Upper lobe of right lung (tissue), 1 donor: Measurements from ENCODE around the gene KCNN1. TPM values are rescaled to one million over a fixed set of nuclear protein-coding genes. Genes with fewer than 3 reads are reported as not detected.

Experiments used
- ATAC-seq: fragments of 200-7000 bp; cut with Tn5 transposase; one replicate; pipeline ENCODE4 v1.9.1; 2020; ENCODE audit warnings: mild to moderate bottlenecking, moderate library complexity
- DNase-seq: peaks from one replicate; pipeline ENCODE4 v3.0.0-alpha.2; 2020
- H3K27ac ChIP-seq: fragments of 200-600 bp; one replicate; pipeline ENCODE4 v1.8.0; 2022
- H3K27me3 ChIP-seq: fragments of 200-600 bp; one replicate; pipeline ENCODE4 v1.8.0; 2022; ENCODE audit warnings: mild to moderate bottlenecking
- H3K36me3 ChIP-seq: fragments of 200-600 bp; one replicate; pipeline ENCODE4 v1.8.0; 2022
- H3K4me1 ChIP-seq: fragments of 200-600 bp; one replicate; pipeline ENCODE4 v1.8.0; 2022
- H3K4me3 ChIP-seq: fragments of 200-600 bp; one replicate; pipeline ENCODE4 v1.8.0; 2022; ENCODE audit warnings: mild to moderate bottlenecking
- H3K9me3 ChIP-seq: fragments of 200-600 bp; one replicate; pipeline ENCODE4 v1.8.0; 2022
- intact Hi-C: fragments of 100-400 bp; cut with DNase I; formaldehyde crosslinking; loops from one replicate; pipeline ENCODE4 v1.11.0; 2022
- total RNA-seq: library from RNA; stranded (reverse); fragmentation: NEBNext Ultra II Directional; extraction: Animal tissue kit (Norgen Biotek cat#: 25700); gene quantifications from one replicate; pipeline ENCODE4 v1.2.1, GENCODE V29; 2021
- TF ChIP-seq, protein P1 (sequence below): fragments of 200-600 bp; IDR thresholded peaks from one replicate; pipeline ENCODE4 v1.8.0; 2022; ENCODE audit warnings: antibody characterized with exemption
- donor health status: DM: no; HTN: yes; CAD: no; lungs with severe emphysema.

Gene KCNN1
- total RNA-seq, 1 donor from 2014 or later, result not detected

DNA sequence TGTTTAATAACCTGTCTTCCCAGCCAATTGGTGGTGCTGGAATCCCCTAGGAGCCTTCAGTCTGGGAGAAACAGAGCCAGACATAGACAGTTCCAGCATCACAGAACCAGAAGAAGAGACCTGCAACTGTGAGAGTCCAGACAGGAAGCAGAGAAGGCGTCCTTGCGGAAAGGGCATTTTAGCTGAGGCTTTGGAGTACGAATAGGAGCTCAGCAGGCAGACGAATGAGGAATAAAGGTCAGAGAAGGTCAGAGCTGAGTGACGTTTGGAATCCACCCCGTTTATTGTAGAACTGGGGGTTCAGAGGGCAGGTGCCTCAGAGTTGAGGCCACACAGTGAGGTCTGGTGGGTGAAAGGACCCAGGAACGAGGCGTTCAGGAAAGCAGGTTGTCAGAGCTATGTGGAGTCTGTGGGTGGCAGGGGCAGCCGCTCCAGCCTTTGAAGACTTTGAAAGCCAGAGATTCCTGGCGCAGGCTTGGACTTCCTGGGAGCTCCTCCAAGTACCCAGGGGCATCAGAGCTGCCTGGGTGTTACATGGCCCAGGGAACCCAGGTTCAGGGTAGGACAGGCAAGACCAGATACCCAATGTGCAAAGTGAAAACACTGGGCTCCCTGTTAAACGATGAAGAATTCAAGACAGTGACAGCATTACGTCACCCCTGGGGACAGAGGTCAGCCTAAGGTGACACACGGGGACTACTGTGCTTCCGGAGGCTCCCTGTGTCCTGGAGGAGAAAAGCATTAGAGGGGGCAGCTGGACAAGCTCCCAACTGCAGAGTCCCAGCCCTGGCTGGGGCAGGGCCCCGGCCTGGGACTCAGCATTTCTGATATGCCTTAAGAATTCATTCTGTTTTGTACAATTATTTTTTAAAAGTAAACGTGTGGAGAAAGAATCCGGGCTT, 46.6 kb downstream of the KCNN1 start:
- TF ChIP-seq, protein P1, sequence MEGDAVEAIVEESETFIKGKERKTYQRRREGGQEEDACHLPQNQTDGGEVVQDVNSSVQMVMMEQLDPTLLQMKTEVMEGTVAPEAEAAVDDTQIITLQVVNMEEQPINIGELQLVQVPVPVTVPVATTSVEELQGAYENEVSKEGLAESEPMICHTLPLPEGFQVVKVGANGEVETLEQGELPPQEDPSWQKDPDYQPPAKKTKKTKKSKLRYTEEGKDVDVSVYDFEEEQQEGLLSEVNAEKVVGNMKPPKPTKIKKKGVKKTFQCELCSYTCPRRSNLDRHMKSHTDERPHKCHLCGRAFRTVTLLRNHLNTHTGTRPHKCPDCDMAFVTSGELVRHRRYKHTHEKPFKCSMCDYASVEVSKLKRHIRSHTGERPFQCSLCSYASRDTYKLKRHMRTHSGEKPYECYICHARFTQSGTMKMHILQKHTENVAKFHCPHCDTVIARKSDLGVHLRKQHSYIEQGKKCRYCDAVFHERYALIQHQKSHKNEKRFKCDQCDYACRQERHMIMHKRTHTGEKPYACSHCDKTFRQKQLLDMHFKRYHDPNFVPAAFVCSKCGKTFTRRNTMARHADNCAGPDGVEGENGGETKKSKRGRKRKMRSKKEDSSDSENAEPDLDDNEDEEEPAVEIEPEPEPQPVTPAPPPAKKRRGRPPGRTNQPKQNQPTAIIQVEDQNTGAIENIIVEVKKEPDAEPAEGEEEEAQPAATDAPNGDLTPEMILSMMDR, result no peak
- ATAC-seq, result no peak
- peak overlapping the region; percentile 31 for H3K4me3 ChIP-seq

DNA sequence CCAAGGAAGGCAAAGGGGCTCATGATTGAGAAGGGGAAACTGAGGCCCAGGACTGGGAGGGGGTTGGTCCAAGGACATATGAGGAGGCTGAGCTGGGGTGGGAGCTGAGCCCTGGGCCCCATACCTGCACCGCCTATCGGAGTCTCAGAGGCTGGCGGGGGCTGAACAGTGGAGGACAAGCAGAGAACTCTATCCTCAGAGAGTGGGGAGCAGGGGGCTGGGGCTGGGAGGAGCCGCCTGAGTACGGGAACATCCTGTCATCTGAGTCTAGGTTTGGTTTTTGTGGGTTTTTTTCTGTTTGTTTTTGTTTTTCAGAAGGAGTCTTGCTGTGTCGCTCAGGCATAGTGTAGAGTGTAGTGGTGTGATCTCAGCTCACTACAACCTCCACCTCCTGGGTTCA, 47.3 kb downstream of the KCNN1 start:
- no peaks in the 10 kb centered on the region for H3K9me3 ChIP-seq
- ATAC-seq, result no peak
- peak overlapping the region; percentile 31 for H3K4me3 ChIP-seq
- intact Hi-C loops, result no loop called here
- no peak for DNase-seq
- H3K4me1 ChIP-seq, result peaks cover 41% of the 10 kb centered on the region
- TF ChIP-seq, protein P1, result no peak
- no peaks in the 10 kb centered on the region for H3K27me3 ChIP-seq
- H3K27ac ChIP-seq, result peak overlapping the region; percentile 65
- H3K36me3 ChIP-seq, result peaks cover 62% of the 10 kb centered on the region

More for the DNA sequence above, 46.6 kb downstream of the KCNN1 start:
- no peak for DNase-seq
- H3K27me3 ChIP-seq, result no peaks in the 10 kb centered on the region
- peaks cover 69% of the 10 kb centered on the region for H3K36me3 ChIP-seq
- intact Hi-C loops, result no loop called here
- H3K4me1 ChIP-seq, result peaks cover 43% of the 10 kb centered on the region
- H3K9me3 ChIP-seq, result no peaks in the 10 kb centered on the region
- H3K27ac ChIP-seq, result peak overlapping the region; percentile 65

DNA sequence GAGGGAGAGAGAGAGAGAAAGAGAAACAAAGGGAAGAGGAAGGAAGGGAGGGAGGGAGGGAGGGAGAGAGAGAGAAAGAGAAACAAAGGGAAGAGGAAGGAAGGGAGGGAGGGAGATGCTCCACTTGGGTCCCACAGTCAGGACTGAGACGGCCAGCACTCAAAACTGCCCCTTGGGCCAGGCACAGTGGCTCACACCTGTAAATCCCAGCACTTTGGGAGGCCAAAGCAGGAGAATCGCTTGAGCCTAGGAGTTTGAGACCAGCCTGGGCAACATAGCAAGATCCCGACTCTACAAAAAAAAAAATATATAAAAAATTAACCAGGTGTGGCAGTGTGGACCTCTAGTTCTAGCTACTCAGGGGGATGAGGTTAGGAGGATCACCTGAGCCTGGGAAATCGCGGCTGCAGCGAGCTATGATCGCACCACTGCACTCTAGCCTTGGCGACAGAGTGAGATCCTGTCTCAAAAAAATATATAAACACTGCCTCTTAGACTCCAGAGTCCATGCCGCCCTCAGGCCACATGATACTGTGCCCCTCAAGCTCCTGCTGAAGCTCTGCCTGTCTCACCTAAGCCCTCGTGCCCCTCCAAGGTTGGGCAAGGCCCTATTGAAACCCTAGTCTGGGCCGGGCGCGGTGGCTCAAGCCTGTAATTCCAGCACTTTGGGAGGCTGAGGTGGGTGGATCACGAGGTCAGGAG, 49.5 kb downstream of the KCNN1 start:
- Histone ChIP-seq H3K36me3 (peaks cover 40% of the 10 kb centered on the region), H3K9me3 (no peaks in the 10 kb centered on the region), H3K4me1 (peaks cover 59% of the 10 kb centered on the region), H3K27me3 (no peaks in the 10 kb centered on the region), H3K4me3 (no peak overlapping the region), H3K27ac (peak overlapping the region; percentile 70)
- no peak for DNase-seq
- TF ChIP-seq, protein P1, result no peak
- ATAC-seq, result no peak
- intact Hi-C loops, result no loop called here

DNA sequence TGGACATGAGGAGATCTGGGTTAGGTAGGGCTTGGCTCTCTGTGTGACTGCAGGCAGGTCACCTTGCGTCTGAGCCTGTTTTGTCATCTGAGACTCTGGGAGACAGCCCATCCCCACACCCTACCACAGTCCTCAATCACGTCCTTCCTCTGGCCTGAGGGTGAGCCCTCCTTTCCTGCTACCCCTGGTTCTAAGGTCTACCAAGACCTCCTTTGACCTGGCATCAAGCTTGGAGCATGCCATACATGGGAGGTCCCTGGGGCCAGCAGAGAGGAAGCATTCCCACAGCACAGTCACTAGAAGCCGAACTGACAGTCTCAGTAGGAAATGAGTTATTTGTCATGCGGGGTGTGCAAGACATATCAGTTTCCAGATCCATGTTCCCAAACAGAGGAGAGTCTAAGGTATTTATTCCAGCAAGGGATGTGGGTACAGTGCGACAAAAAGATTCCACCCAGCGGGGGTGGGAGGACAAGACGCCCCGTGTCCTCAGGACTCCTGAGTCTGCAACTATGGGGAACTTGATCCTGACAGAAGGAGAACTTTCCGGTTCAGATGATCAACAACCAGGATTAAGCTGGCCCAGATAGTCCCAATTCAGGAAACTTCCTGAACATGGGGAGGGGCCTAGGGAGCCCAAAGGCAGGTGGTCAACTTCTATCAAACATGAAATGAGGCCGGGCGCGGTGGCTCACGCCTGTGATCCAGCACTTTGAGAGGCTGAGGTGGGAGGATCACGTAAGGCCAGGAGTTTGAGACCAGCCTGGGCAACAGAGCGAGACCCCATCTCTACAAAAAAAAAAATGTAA, 50.6 kb downstream of the KCNN1 start:
- ATAC-seq, result peak; percentile 55
- peaks cover 30% of the 10 kb centered on the region for H3K36me3 ChIP-seq
- peaks cover 71% of the 10 kb centered on the region for H3K4me1 ChIP-seq
- no peaks in the 10 kb centered on the region for H3K27me3 ChIP-seq
- H3K27ac ChIP-seq, result peak overlapping the region; percentile 70
- DNase-seq, result no peak
- H3K4me3 ChIP-seq, result no peak overlapping the region
- no peaks in the 10 kb centered on the region for H3K9me3 ChIP-seq
- intact Hi-C loops, result no loop called here
- TF ChIP-seq, protein P1, result no peak
